ENCODE results near the gene PTPN23. TPM values are rescaled to one million over a fixed set of nuclear protein-coding genes. Genes with fewer than 3 reads are reported as not detected.

Gene PTPN23
- total and polyA plus RNA-seq, 9 of the 15 experiments (the other 6 are each of a cell fraction or from before 2014, with no cell fraction given): 0.41 to 58.7 (median 7.2) TPM

DNA sequence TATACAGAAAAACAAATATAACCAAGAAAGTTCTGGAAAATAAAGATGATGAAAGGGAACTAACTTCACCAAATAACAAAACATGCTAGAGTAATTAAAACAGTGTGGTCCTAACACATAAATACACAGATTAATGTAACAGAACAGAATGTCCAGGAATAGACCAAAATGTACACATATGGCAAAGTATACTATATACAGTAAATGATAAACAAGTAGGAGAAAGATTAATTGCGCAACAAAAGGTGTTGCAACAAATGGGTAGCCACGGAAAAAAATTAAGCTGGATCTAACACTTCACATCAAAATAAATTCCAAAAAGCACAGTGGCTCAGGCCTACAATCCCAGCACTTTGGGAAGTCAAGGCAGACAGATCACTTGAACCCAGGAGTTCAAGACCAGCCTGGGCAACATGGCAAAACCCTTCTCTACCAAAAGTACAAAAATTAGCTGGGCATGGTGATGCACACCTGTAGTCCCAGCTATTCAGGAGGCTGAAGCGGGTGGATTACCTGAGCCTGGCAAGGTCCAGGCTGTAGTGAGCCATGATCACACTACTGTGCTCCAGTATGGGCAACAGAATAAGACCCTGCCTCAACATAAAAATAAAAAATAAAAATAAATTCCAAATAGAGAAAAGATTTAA is 75.1 kb downstream of the PTPN23 start:
- no peak overlapping the region for H2AFZ ChIP-seq (ENCODE audit: low read depth, low read length)
- POLR2A ChIA-PET: no interaction called here
- no peaks in the 10 kb centered on the region for H3K9me1 ChIP-seq (ENCODE audit: control insufficient read depth, insufficient read depth, low read length)
- H3K9ac ChIP-seq (ENCODE audit: insufficient read depth in 1 of 2, low read depth in 2 of 2, low read length in 2 of 2): no peak overlapping the region
- H3K4me1 ChIP-seq (replicated peaks in 1 of 2; ENCODE audit: control insufficient read depth in 2 of 2, insufficient read depth in 2 of 2, low read length in 2 of 2): peaks cover 0 to 4% of the 10 kb centered on the region in 2 experiments; a peak in 1 of 5 replicates
- ATAC-seq (no peak), DNase-seq (ENCODE audit: extremely low read depth in 1 of 4, low spot score in 3 of 4) (no peak), FAIRE-seq (peak; percentile 11)
- H3K36me3 ChIP-seq (ENCODE audit: control insufficient read depth, insufficient read depth, low read length): peaks cover 2% of the 10 kb centered on the region; the same call in 1 of the 3 replicates
- peaks cover 77% of the 10 kb centered on the region for H3K79me2 ChIP-seq (ENCODE audit: control insufficient read depth, insufficient read depth, low read length)
- TF ChIP-seq RBM22 (IDR thresholded peaks at IDR 0.05; ENCODE audit: low read depth, low read length, poor library complexity, severe bottlenecking) (no peak), CEBPB (tag; IDR thresholded peaks at IDR 0.05) (peak; percentile 100), ZNF12 (CRISPR knock-in tag; IDR thresholded peaks at IDR 0.05) (no peak), TRIM24 (IDR thresholded peaks at IDR 0.05) (peak; percentile 40 to 53; a peak in 1 of 4 replicates), IRF9 (tag; IDR thresholded peaks at IDR 0.05) (peak; percentile 92), KDM5B (IDR thresholded peaks at IDR 0.05; ENCODE audit: insufficient replicate concordance, low read depth, low read length) (no peak), RERE (CRISPR knock-in tag; IDR thresholded peaks at IDR 0.05; ENCODE audit: borderline replicate concordance) (no peak), CEBPG (CRISPR knock-in tag; IDR thresholded peaks at IDR 0.05) (peak; percentile 76), CEBPG (tag; conservative IDR thresholded peaks at IDR 0.05 in 1 of 2, IDR thresholded peaks at IDR 0.05 in 1 of 2) (peak; percentile 94 to 100)
- H3K4me3 ChIP-seq: no peak overlapping the region
- intact Hi-C loops (cut with micrococcal nuclease): no loop called here
- H3K27ac ChIP-seq (ENCODE audit: extremely low read depth, low read depth, low read length): no peak overlapping the region
- CTCF ChIA-PET (ENCODE audit: low intra/inter-chr PET ratio): no interaction called here
- no TSS peak for BruUV-seq (replicated peaks)
- H3K9me3 ChIP-seq (replicated peaks; ENCODE audit: control insufficient read depth, insufficient read depth, low read depth, low read length): no peaks in the 10 kb centered on the region
- in situ Hi-C loops (cut with MboI): no loop called here
- no peaks in the 10 kb centered on the region for H3K27me3 ChIP-seq (ENCODE audit: control insufficient read depth in 2 of 2, insufficient read depth in 2 of 2, low read length in 2 of 2)
- H4K20me1 ChIP-seq (replicated peaks; ENCODE audit: control insufficient read depth, insufficient read depth, low read length): no peaks in the 10 kb centered on the region
- WGBS (ENCODE audit: insufficient coverage, low coverage, missing lambda C conversion rate): 72% methylated on average over 3 of the region's 3 CpGs
- H3K4me2 ChIP-seq (ENCODE audit: insufficient read depth, low read length): no peak overlapping the region
